Natural killer cell (primary cell): Measurements from ENCODE around the gene ELAVL3. TPM values are rescaled to one million over a fixed set of nuclear protein-coding genes. Genes with fewer than 3 reads are reported as not detected.

Source experiments
- ATAC-seq, 3 donors: fragments of 150-1000 bp in 2 of 3; fragments of 200-7000 bp in 1 of 3; cut with Tn5 transposase; 1 replicate in 1 of 3; 2 replicates in 2 of 3; pipeline ENCODE4 v1.10.0; 2021; ENCODE audit warnings: mild to moderate bottlenecking in 2 of 3, moderate library complexity in 2 of 3
- DNase-seq, 2 donors: peaks; one replicate each; pipeline versions ENCODE4 v3.0.0 to v3.0.0-alpha.2; 2013 to 2021; ENCODE audit warnings: mixed read lengths in 1 of 2
- H3K27ac ChIP-seq: one replicate; pipeline ENCODE4 v1.5.1; 2013; ENCODE audit warnings: mild to moderate bottlenecking, low read length
- H3K27me3 ChIP-seq: one replicate; pipeline ENCODE4 v1.6.1; 2013; ENCODE audit warnings: low read length; ENCODE audit not compliant: control insufficient read depth, insufficient read depth
- H3K36me3 ChIP-seq: one replicate; pipeline ENCODE4 v1.6.1; 2013; ENCODE audit warnings: low read length; ENCODE audit not compliant: control insufficient read depth, insufficient read depth
- H3K4me1 ChIP-seq: one replicate; pipeline ENCODE4 v1.6.1; 2013; ENCODE audit warnings: low read length; ENCODE audit not compliant: control insufficient read depth, insufficient read depth
- H3K4me3 ChIP-seq: one replicate; pipeline ENCODE4 v1.5.1; 2013; ENCODE audit warnings: low read length
- H3K9me3 ChIP-seq: one replicate; pipeline ENCODE4 v1.6.1; 2013; ENCODE audit warnings: low read length; ENCODE audit not compliant: control insufficient read depth, insufficient read depth
- H3K27ac Mint-ChIP-seq, 2 donors: one replicate each; pipeline ENCODE4 v1.8.0; 2022; ENCODE audit warnings: mild to moderate bottlenecking in 2 of 2, mixed read lengths in 2 of 2, moderate library complexity in 1 of 2
- H3K27me3 Mint-ChIP-seq, 2 donors: one replicate each; pipeline ENCODE4 v1.8.0; 2022; ENCODE audit warnings: low read depth in 2 of 2, mixed read lengths in 2 of 2
- H3K36me3 Mint-ChIP-seq: one replicate; pipeline ENCODE4 v1.8.0; 2022; ENCODE audit warnings: mixed read lengths
- H3K4me1 Mint-ChIP-seq, 2 donors: one replicate each; pipeline ENCODE4 v1.8.0; 2022; ENCODE audit warnings: mixed read lengths in 2 of 2
- H3K4me3 Mint-ChIP-seq: one replicate; pipeline ENCODE4 v1.8.0; 2022; ENCODE audit warnings: mild to moderate bottlenecking, moderate library complexity, mixed read lengths
- H3K9me3 Mint-ChIP-seq, 2 donors: one replicate each; pipeline ENCODE4 v1.8.0; 2022; ENCODE audit warnings: mixed read lengths in 2 of 2
- WGBS: methylation state at CpG from one replicate; pipeline ENCODE4 v1.1.7; 2013; ENCODE audit warnings: missing lambda C conversion rate; ENCODE audit not compliant: insufficient coverage; 5-methylcytosine and 5-hydroxymethylcytosine counted together
- intact Hi-C: fragments of 100-400 bp; cut with micrococcal nuclease; formaldehyde crosslinking; loops from one replicate; pipeline ENCODE4 v1.14.2; 2022
- total RNA-seq, 4 donors: library from RNA; stranded (reverse); fragments of 120-200 nt in 1 of 4; gene quantifications; one replicate each; pipeline versions ENCODE4 v1.2.3 to v1.2.4, GENCODE V29; 2013 to 2022
- TF ChIP-seq, protein P1 (sequence below): fragments of 200-600 bp; IDR thresholded peaks from one replicate; pipeline ENCODE4 v1.8.0; 2022; ENCODE audit warnings: antibody characterized with exemption

The ELAVL3 gene
- total RNA-seq, 3 donors from 2014 or later (not counting 1 experiment from before 2014, with no cell fraction given), result not detected

DNA sequence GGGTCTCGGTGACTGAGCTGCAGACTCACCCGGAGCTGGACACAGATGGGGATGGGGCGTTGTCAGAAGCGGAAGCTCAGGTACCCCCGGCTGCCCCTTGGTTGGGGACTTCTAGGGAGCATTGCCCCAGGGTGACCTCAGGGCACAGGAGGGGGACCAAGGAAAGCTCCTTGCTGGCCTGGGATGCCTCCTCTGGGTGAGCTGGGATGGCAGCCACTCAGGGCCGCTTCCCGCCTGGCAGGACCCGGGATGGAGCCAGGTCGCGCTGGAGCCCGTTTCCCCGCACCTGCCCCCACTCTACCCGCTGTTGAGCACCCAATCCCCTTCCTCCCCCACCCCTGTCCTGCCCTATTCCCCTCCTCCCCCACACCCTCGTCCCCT lies 34.6 kb downstream of the ELAVL3 start:
- Mint-ChIP-seq H3K36me3 (no peaks in the 10 kb centered on the region), H3K27ac (peak overlapping the region in 1 of 2 donors; percentile 60), H3K27me3 (no peaks in the 10 kb centered on the region), H3K9me3 (no peaks in the 10 kb centered on the region), H3K4me1 (peaks cover 0 to 13% of the 10 kb centered on the region in 2 donors), H3K4me3 (no peak overlapping the region)
- no peaks in the 10 kb centered on the region for H3K9me3 ChIP-seq
- H3K36me3 ChIP-seq, result peaks cover 62% of the 10 kb centered on the region
- TF ChIP-seq, protein P1, sequence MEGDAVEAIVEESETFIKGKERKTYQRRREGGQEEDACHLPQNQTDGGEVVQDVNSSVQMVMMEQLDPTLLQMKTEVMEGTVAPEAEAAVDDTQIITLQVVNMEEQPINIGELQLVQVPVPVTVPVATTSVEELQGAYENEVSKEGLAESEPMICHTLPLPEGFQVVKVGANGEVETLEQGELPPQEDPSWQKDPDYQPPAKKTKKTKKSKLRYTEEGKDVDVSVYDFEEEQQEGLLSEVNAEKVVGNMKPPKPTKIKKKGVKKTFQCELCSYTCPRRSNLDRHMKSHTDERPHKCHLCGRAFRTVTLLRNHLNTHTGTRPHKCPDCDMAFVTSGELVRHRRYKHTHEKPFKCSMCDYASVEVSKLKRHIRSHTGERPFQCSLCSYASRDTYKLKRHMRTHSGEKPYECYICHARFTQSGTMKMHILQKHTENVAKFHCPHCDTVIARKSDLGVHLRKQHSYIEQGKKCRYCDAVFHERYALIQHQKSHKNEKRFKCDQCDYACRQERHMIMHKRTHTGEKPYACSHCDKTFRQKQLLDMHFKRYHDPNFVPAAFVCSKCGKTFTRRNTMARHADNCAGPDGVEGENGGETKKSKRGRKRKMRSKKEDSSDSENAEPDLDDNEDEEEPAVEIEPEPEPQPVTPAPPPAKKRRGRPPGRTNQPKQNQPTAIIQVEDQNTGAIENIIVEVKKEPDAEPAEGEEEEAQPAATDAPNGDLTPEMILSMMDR, result no peak
- DNase-seq, result no peak
- 94% methylated on average over 14 of the region's 14 CpGs for WGBS
- no peaks in the 10 kb centered on the region for H3K27me3 ChIP-seq
- H3K4me1 ChIP-seq, result no peaks in the 10 kb centered on the region
- no peak for ATAC-seq
- intact Hi-C loops, result loop anchor here (5.0 kb wide), 1 partner anchor 154 kb away; no protein-coding TSS in a partner anchor
- no peak overlapping the region for H3K27ac ChIP-seq
- H3K4me3 ChIP-seq, result no peak overlapping the region

DNA sequence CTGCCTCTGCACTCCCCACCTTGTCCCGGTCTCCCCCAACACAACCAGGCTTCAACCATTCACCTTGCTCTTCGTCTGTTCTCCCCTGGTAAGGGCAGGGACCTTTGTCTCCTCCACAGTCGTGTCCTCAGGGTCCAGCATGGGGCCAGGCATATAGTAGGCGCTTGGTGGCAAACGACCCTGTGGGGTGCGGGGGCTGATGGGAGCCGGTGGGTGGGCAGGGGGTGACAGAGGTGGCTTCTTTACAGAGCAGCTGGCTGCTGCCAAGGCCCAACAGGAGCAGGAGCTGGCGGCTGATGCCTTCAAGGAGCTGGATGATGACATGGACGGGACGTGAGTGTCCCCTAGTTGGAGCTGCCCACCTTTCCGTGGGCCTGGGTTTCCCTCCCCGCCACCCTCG lies 35.7 kb downstream of the ELAVL3 start:
- Histone ChIP-seq H3K36me3 (peaks cover 64% of the 10 kb centered on the region), H3K27ac (no peak overlapping the region), H3K4me1 (no peaks in the 10 kb centered on the region), H3K27me3 (no peaks in the 10 kb centered on the region), H3K4me3 (no peak overlapping the region), H3K9me3 (no peaks in the 10 kb centered on the region)
- 97% methylated on average over 13 of the region's 13 CpGs for WGBS
- Mint-ChIP-seq H3K27ac (peak overlapping the region in 1 of 2 donors; percentile 11), H3K4me3 (no peak overlapping the region), H3K27me3 (no peaks in the 10 kb centered on the region), H3K36me3 (no peaks in the 10 kb centered on the region), H3K4me1 (peaks cover 0 to 20% of the 10 kb centered on the region in 2 donors), H3K9me3 (no peaks in the 10 kb centered on the region)
- DNase-seq (no peak), ATAC-seq (no peak)
- TF ChIP-seq, protein P1, result no peak
- intact Hi-C loops, result loop anchor here (5.0 kb wide), 1 partner anchor 153 kb away; no protein-coding TSS in a partner anchor

DNA sequence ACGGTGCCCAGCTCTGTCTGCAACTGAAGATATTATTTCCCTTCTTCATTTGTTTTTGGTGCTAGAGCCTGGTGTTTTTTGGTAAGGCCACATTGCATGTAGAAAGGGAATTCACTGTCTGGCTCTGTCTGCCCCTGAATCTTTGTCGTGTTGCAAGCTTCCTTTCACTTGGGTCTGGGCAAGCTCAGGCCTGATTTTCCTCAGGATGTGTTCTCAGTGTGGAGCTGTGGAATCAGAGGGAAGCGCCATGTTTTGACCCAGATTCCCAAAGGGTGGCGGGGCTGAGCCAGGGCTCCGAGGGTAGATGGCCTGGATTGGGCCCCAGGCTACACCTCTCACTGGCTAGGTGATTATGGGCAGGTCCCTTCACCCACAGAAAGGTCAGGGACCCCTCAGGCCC lies 36.8 kb downstream of the ELAVL3 start:
- WGBS, result 93% methylated on average over 5 of the region's 5 CpGs
- TF ChIP-seq, protein P1, result no peak
- no peaks in the 10 kb centered on the region for H3K27me3 ChIP-seq
- H3K27me3 Mint-ChIP-seq, result no peaks in the 10 kb centered on the region
- DNase-seq (no peak), ATAC-seq (no peak)
- no peaks in the 10 kb centered on the region for H3K36me3 Mint-ChIP-seq
- peaks cover 61% of the 10 kb centered on the region for H3K36me3 ChIP-seq
- peaks cover 0 to 20% of the 10 kb centered on the region in 2 donors for H3K4me1 Mint-ChIP-seq
- H3K4me3 Mint-ChIP-seq, result no peak overlapping the region
- no peak overlapping the region for H3K4me3 ChIP-seq
- no peaks in the 10 kb centered on the region for H3K4me1 ChIP-seq
- intact Hi-C loops, result no loop called here
- no peak overlapping the region for H3K27ac Mint-ChIP-seq
- H3K9me3 ChIP-seq, result no peaks in the 10 kb centered on the region
- H3K27ac ChIP-seq, result no peak overlapping the region
- no peaks in the 10 kb centered on the region for H3K9me3 Mint-ChIP-seq

DNA sequence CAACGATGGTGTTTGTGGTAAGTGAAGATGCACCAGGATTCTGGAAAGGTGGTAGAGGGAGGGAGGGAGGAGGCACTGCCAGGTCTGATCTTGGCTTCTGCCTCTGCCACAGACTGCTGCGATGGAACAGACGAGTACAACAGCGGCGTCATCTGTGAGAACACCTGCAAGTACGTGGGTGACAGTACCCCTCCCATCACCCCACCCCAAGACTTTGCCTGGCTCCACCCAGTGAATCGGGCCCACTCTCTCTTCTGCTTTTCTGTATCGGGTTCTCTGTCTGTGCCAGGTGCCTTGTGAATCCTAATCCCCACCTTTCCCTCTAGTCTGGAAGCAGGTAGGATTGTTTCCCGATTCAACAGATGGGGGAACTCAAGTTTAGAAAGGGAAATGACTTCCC lies 42.9 kb downstream of the ELAVL3 start:
- whole genome bisulfite sequencing, result 69% methylated on average over 9 of the region's 9 CpGs
- peak overlapping the region; percentile 59 for H3K27ac ChIP-seq
- Mint-ChIP-seq H3K27ac (peak overlapping the region in 1 of 2 donors; percentile 99), H3K9me3 (no peaks in the 10 kb centered on the region), H3K4me1 (peaks cover 21 to 44% of the 10 kb centered on the region in 2 donors), H3K4me3 (no peak overlapping the region), H3K27me3 (no peaks in the 10 kb centered on the region), H3K36me3 (no peaks in the 10 kb centered on the region)
- ATAC-seq, result no peak
- peaks cover 26% of the 10 kb centered on the region for H3K4me1 ChIP-seq
- H3K36me3 ChIP-seq, result peaks cover 31% of the 10 kb centered on the region
- intact Hi-C loops, result no loop called here
- no peaks in the 10 kb centered on the region for H3K9me3 ChIP-seq
- H3K4me3 ChIP-seq, result no peak overlapping the region
- H3K27me3 ChIP-seq, result no peaks in the 10 kb centered on the region
- no peak for DNase-seq
- TF ChIP-seq, protein P1, result no peak
